ENCODE results near the gene KBTBD7.
A peak's percentile ranks its signal among the peaks of the same experiment; 100 is the strongest.

KBTBD7 gene

GRCh38 chr13:41206467-41206866, 12.1 kb upstream of the KBTBD7 start:
- H3K27me3 ChIP-seq (ENCODE audit: control insufficient read depth, low read length): no peaks in the 10 kb centered on the region
- no peaks in the 10 kb centered on the region for H3K36me3 ChIP-seq (ENCODE audit: control insufficient read depth, low read length)
- TF ChIP-seq CTCF (IDR thresholded peaks at IDR 0.05; ENCODE audit: low read depth, low read length, poor library complexity, severe bottlenecking) (no peak), EZH2phosphoT487 (IDR thresholded peaks at IDR 0.05; ENCODE audit: borderline replicate concordance, low read length) (no peak)
- H3K9me3 ChIP-seq (ENCODE audit: control insufficient read depth, insufficient read depth, low read length): peaks cover 5% of the 10 kb centered on the region; the same call in 1 of the 2 replicates
- no peak overlapping the region for H3K4me2 ChIP-seq (ENCODE audit: low read length)
- no peaks in the 10 kb centered on the region for H3K79me2 ChIP-seq (ENCODE audit: control insufficient read depth, low read length)
- H3K4me3 ChIP-seq (ENCODE audit: low read length): no peak overlapping the region
- H3K27ac ChIP-seq (ENCODE audit: low read depth, low read length): no peak overlapping the region
- no peaks in the 10 kb centered on the region for H4K20me1 ChIP-seq (ENCODE audit: control insufficient read depth, insufficient read depth, low read depth, low read length)
- no peaks in the 10 kb centered on the region for H3F3A ChIP-seq (ENCODE audit: control insufficient read depth, insufficient read depth)
- H3K4me1 ChIP-seq (ENCODE audit: control insufficient read depth, low read length): peaks cover 12% of the 10 kb centered on the region
- H3K9me2 ChIP-seq (replicated peaks; ENCODE audit: control insufficient read depth, low read length): no peaks in the 10 kb centered on the region

- Histone ChIP-seq H3F3A (ENCODE audit: control insufficient read depth, insufficient read depth) (peaks cover 10% of the 10 kb centered on the region), H3K9me3 (ENCODE audit: control insufficient read depth, insufficient read depth, low read length) (peaks cover 14% of the 10 kb centered on the region; the same call in 1 of the 2 replicates), H3K4me1 (ENCODE audit: control insufficient read depth, low read length) (peaks cover 37% of the 10 kb centered on the region), H3K36me3 (ENCODE audit: control insufficient read depth, low read length) (no peaks in the 10 kb centered on the region; the same call in 1 of the 2 replicates), H3K9me2 (replicated peaks; ENCODE audit: control insufficient read depth, low read length) (no peaks in the 10 kb centered on the region), H3K4me3 (ENCODE audit: low read length) (no peak overlapping the region), H3K27ac (ENCODE audit: low read depth, low read length) (no peak overlapping the region), H3K4me2 (ENCODE audit: low read length) (no peak overlapping the region), H4K20me1 (ENCODE audit: control insufficient read depth, insufficient read depth, low read depth, low read length) (no peaks in the 10 kb centered on the region), H3K79me2 (ENCODE audit: control insufficient read depth, low read length) (no peaks in the 10 kb centered on the region), H3K27me3 (ENCODE audit: control insufficient read depth, low read length) (no peaks in the 10 kb centered on the region)
- no peak for TF ChIP-seq CTCF (IDR thresholded peaks at IDR 0.05; ENCODE audit: low read depth, low read length, poor library complexity, severe bottlenecking)
- no peak for TF ChIP-seq EZH2phosphoT487 (IDR thresholded peaks at IDR 0.05; ENCODE audit: borderline replicate concordance, low read length)
Measured at GRCh38 chr13:41203810-41204209, 9.4 kb upstream of the KBTBD7 start.

- Histone ChIP-seq H3K79me2 (ENCODE audit: control insufficient read depth, low read length) (no peaks in the 10 kb centered on the region), H3K27me3 (ENCODE audit: control insufficient read depth, low read length) (no peaks in the 10 kb centered on the region), H3K9me2 (replicated peaks; ENCODE audit: control insufficient read depth, low read length) (no peaks in the 10 kb centered on the region), H3K4me2 (ENCODE audit: low read length) (peak overlapping the region; percentile 67), H3K4me1 (ENCODE audit: control insufficient read depth, low read length) (peaks cover 71% of the 10 kb centered on the region), H3K9me3 (ENCODE audit: control insufficient read depth, insufficient read depth, low read length) (peaks cover 18% of the 10 kb centered on the region; the same call in 1 of the 2 replicates), H3K27ac (ENCODE audit: low read depth, low read length) (peak overlapping the region; percentile 87), H3K36me3 (ENCODE audit: control insufficient read depth, low read length) (no peaks in the 10 kb centered on the region; the same call in 1 of the 2 replicates), H4K20me1 (ENCODE audit: control insufficient read depth, insufficient read depth, low read depth, low read length) (no peaks in the 10 kb centered on the region), H3F3A (ENCODE audit: control insufficient read depth, insufficient read depth) (peaks cover 12% of the 10 kb centered on the region), H3K4me3 (ENCODE audit: low read length) (peak overlapping the region; percentile 52)
- TF ChIP-seq EZH2phosphoT487 (IDR thresholded peaks at IDR 0.05; ENCODE audit: borderline replicate concordance, low read length) (no peak), CTCF (IDR thresholded peaks at IDR 0.05; ENCODE audit: low read depth, low read length, poor library complexity, severe bottlenecking) (no peak)
Measured at GRCh38 chr13:41200126-41200525, 5.8 kb upstream of the KBTBD7 start.
